ENCODE results near the gene DHRS7C. TPM values are rescaled to one million over a fixed set of nuclear protein-coding genes. Genes with fewer than 3 reads are reported as not detected.

The DHRS7C gene
- total and polyA plus RNA-seq, 12 donors = not detected

DNA sequence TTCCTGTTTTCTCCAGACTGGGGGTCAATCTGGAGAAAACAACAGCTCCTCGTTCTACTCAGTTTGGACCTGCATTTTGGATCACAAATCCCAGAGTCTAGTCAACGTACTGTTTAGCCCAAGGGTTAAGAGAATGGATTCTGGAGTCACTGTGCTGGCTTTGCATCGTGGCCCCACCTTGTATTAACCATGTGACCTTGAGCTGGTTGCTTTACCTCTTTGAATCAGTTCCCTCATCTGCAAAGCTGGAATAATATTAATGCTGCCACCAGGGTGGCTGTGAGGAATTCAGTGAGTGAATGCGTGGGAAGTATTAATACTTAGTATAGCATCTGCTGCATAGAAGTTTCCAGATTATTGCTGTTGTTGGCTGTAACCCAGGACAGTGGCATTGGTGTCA lies 11.3 kb upstream of the DHRS7C start:
- no peaks in the 10 kb centered on the region for H3K9me3 ChIP-seq (replicated peaks in 1 of 3)
- no peaks in the 10 kb centered on the region for H3K36me3 ChIP-seq (replicated peaks in 1 of 2)
- TF ChIP-seq, protein P1, sequence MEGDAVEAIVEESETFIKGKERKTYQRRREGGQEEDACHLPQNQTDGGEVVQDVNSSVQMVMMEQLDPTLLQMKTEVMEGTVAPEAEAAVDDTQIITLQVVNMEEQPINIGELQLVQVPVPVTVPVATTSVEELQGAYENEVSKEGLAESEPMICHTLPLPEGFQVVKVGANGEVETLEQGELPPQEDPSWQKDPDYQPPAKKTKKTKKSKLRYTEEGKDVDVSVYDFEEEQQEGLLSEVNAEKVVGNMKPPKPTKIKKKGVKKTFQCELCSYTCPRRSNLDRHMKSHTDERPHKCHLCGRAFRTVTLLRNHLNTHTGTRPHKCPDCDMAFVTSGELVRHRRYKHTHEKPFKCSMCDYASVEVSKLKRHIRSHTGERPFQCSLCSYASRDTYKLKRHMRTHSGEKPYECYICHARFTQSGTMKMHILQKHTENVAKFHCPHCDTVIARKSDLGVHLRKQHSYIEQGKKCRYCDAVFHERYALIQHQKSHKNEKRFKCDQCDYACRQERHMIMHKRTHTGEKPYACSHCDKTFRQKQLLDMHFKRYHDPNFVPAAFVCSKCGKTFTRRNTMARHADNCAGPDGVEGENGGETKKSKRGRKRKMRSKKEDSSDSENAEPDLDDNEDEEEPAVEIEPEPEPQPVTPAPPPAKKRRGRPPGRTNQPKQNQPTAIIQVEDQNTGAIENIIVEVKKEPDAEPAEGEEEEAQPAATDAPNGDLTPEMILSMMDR (IDR thresholded peaks at IDR 0.05) = no peak
- TF ChIP-seq POLR2A (IDR thresholded peaks at IDR 0.05) = no peak
- no peak overlapping the region for H3K4me3 ChIP-seq
- DNase-seq = no peak
- no peaks in the 10 kb centered on the region for H3K27me3 ChIP-seq
- 43 to 72% (median 55%) methylated on average over 2 to 4 of the region's 4 CpGs for WGBS, 4 donors
- intact Hi-C loops (cut with DNase I) = no loop called here
- H3K27ac ChIP-seq = no peak overlapping the region
- no peaks in the 10 kb centered on the region for H3K4me1 ChIP-seq (replicated peaks in 1 of 2)

DNA sequence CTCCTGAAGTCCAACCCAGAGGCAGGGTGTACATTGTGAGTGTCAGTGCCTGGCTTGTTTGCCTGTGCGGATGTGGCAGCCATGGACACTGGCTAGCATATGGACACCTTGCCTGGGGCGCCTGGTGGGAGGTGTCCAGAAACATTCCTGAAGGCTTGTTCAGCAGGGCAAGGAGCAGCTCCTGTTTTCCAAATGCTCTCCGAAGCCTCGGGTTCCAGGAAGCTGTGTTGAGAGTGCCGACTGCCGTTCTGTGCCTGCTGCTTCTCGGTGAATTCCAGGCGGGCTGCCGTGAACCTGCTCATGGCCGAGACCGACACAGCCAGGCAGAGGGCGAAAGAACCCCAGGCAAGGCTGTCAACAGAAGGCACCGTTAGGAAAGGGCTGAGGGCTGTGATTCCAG lies 10.9 kb upstream of the DHRS7C start:
- WGBS, 4 donors = 68 to 83% (median 73%) methylated on average over 1 to 13 of the region's 13 CpGs
- intact Hi-C loops (cut with DNase I) = no loop called here
- H3K9me3 ChIP-seq (replicated peaks in 1 of 3) = no peaks in the 10 kb centered on the region
- no peak for TF ChIP-seq POLR2A (IDR thresholded peaks at IDR 0.05)
- TF ChIP-seq, protein P1 (IDR thresholded peaks at IDR 0.05) = no peak
- H3K27me3 ChIP-seq = no peaks in the 10 kb centered on the region
- H3K4me3 ChIP-seq = no peak overlapping the region
- H3K4me1 ChIP-seq (replicated peaks in 1 of 2) = no peaks in the 10 kb centered on the region
- DNase-seq = no peak
- no peaks in the 10 kb centered on the region for H3K36me3 ChIP-seq (replicated peaks in 1 of 2)
- no peak overlapping the region for H3K27ac ChIP-seq

DNA sequence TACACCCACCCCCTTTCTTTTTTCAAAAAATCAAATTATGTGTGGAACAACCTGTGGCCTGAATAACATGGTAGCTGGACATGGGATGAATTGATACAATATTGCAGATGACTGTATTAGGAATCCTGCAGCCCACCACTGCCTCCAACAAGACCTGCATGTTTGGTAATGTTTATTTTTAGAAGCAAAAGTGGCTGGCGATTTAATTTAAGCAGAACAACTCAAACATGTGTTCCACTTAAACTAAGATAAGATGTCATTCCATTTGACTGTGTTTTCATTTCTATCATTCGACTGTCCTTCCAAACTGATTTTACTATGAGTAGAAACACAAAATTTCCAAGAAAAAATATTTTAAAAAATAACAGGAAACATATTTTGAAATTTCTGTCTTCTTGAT lies 10.1 kb upstream of the DHRS7C start:
- Histone ChIP-seq H3K4me3 (no peak overlapping the region), H3K27ac (no peak overlapping the region), H3K9me3 (replicated peaks in 1 of 3) (no peaks in the 10 kb centered on the region), H3K36me3 (replicated peaks in 1 of 2) (no peaks in the 10 kb centered on the region), H3K27me3 (no peaks in the 10 kb centered on the region), H3K4me1 (replicated peaks in 1 of 2) (no peaks in the 10 kb centered on the region)
- 51 to 70% (median 57%) methylated on average over 2 of the region's 2 CpGs for WGBS, 4 donors
- no peak for TF ChIP-seq POLR2A (IDR thresholded peaks at IDR 0.05)
- TF ChIP-seq, protein P1 (IDR thresholded peaks at IDR 0.05) = no peak
- intact Hi-C loops (cut with DNase I) = no loop called here
- no peak for DNase-seq

DNA sequence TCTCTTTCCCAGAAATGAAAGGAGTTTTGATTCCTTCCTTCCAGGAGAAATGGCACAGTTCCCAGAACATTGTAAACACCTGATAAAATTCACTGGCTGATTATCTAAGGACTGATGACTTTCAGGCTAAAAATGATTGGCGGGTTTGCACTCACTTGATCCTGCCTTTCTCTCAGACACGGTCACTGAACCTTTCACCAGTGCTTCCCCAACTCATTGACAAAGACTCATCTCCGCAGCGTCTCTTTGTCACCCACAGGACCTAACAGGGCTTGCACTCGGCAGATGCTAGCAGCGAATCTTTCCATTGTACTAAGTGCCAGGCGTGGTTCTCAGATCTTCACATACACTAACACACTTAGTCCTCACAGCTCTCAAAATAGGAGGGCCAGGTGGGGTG lies 7.3 kb upstream of the DHRS7C start:
- intact Hi-C loops (cut with DNase I) = no loop called here
- H3K4me1 ChIP-seq (replicated peaks in 1 of 2) = no peaks in the 10 kb centered on the region
- no peak overlapping the region for H3K27ac ChIP-seq
- DNase-seq = no peak
- WGBS, 4 donors = 81 to 90% (median 86%) methylated on average over 7 of the region's 7 CpGs
- no peaks in the 10 kb centered on the region for H3K9me3 ChIP-seq (replicated peaks in 1 of 3)
- no peaks in the 10 kb centered on the region for H3K36me3 ChIP-seq (replicated peaks in 1 of 2)
- H3K4me3 ChIP-seq = no peak overlapping the region
- H3K27me3 ChIP-seq = no peaks in the 10 kb centered on the region
- no peak for TF ChIP-seq POLR2A (IDR thresholded peaks at IDR 0.05)
- TF ChIP-seq, protein P1 (IDR thresholded peaks at IDR 0.05) = no peak

Measured in adrenal gland (tissue), 12 donors.